HUES48 (cell line): Measurements from ENCODE around the gene ART1.
"Not testable (repeated sequence)": the region's sequence is repeated elsewhere in the genome, so short reads cannot be mapped to it uniquely, and the experiment has no call there.

Experiments
- H3K27ac ChIP-seq: one replicate; pipeline ENCODE4 v1.7.0; 2013; ENCODE audit warnings: low read depth, low read length, inconsistent platforms
- H3K27me3 ChIP-seq: 2 replicates; pipeline ENCODE4 v1.6.1; 2013; ENCODE audit warnings: mild to moderate bottlenecking, low read length; ENCODE audit not compliant: control insufficient read depth, insufficient read depth
- H3K36me3 ChIP-seq: 2 replicates; pipeline ENCODE4 v1.6.1; 2013; ENCODE audit warnings: low read length; ENCODE audit not compliant: control insufficient read depth, insufficient read depth
- H3K4me1 ChIP-seq: 2 replicates; pipeline ENCODE4 v1.6.1; 2013; ENCODE audit warnings: mild to moderate bottlenecking, low read length; ENCODE audit not compliant: control insufficient read depth, insufficient read depth
- H3K4me3 ChIP-seq: 2 replicates; pipeline ENCODE4 v1.5.1; 2013; ENCODE audit warnings: mild to moderate bottlenecking, low read depth, low read length
- H3K9ac ChIP-seq: 2 replicates; pipeline ENCODE4 v1.6.1; 2013; ENCODE audit warnings: mild to moderate bottlenecking, low read depth, low read length, moderate library complexity
- H3K9me3 ChIP-seq: 2 replicates; pipeline ENCODE4 v1.6.1; 2013; ENCODE audit warnings: low read length; ENCODE audit not compliant: control insufficient read depth, insufficient read depth

Gene ART1

DNA sequence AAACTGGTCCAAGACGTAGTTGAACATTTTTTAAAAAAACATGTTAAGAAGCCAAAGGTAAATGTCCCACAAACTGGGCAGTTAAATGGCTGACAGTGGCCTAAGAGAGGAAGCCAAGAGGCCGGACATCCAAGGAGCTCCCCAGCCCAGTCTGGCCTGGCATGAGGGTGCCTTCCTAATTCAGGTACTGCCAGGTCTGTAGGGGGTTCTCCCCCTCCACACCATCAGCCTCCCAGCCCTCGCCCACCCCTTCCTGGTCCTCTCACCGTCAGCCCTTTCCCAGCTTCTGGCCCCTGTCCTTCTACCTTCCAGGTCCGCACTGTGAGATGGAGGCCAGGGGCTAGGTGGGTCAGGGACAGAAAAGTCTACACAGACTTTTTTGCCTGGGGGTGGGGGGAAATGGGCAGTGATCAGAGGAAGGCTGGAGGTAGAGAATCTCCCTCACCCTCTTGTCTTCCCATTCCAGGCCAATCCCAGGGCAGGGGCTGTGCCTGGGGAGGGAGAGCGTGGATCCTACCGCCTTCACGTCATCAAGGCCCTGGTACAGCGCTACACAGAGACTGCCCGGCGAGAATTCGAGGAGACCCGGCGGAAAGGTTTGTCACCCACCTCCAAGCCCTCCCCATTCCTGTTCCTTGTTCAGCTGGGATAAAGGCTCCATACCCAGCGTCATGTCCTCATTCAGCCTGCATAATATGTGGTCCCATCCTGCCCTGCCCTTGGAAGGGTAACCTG, 9.1 kb upstream of the ART1 start:
- no peaks in the 10 kb centered on the region for H3K4me1 ChIP-seq
- no peaks in the 10 kb centered on the region for H3K27me3 ChIP-seq
- H3K4me3 ChIP-seq = no peak overlapping the region
- no peak overlapping the region for H3K27ac ChIP-seq
- no peaks in the 10 kb centered on the region for H3K36me3 ChIP-seq
- no peaks in the 10 kb centered on the region for H3K9me3 ChIP-seq
- no peak overlapping the region for H3K9ac ChIP-seq

- Histone ChIP-seq H3K36me3 (no peaks in the 10 kb centered on the region), H3K27me3 (peaks cover 9% of the 10 kb centered on the region), H3K9ac (no peak overlapping the region), H3K9me3 (no peaks in the 10 kb centered on the region), H3K27ac (no peak overlapping the region), H3K4me1 (peaks cover 6% of the 10 kb centered on the region; the same call in 1 of the 2 replicates), H3K4me3 (no peak overlapping the region)
Measured at GRCh38 chr11:3637201-3637600, 7.7 kb upstream of the ART1 start.

DNA sequence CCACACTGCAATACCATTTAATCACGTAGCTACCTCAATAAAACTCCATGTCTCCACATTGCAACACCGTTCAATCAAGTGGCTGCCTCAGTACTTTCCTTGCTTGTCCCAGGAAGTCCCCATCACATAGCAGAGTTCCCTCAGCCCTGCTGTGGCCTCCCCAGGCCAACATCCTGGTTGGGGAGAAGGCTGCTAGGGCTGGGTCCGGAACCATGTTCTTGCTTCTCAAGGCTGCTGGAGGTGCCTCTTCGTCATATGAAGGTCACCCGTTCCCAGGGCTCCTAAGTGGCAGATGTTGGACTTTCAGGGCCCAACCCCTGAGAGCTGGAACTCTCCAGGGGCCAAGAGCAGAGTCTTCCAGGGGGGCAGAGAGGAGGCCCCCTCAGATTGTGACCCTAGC, 6.4 kb upstream of the ART1 start:
- Histone ChIP-seq H3K4me3 (no peak overlapping the region), H3K27ac (no peak overlapping the region), H3K9ac (no peak overlapping the region), H3K27me3 (peaks cover 9% of the 10 kb centered on the region), H3K36me3 (no peaks in the 10 kb centered on the region), H3K4me1 (peaks cover 13% of the 10 kb centered on the region; the same call in 1 of the 2 replicates), H3K9me3 (no peaks in the 10 kb centered on the region)

DNA sequence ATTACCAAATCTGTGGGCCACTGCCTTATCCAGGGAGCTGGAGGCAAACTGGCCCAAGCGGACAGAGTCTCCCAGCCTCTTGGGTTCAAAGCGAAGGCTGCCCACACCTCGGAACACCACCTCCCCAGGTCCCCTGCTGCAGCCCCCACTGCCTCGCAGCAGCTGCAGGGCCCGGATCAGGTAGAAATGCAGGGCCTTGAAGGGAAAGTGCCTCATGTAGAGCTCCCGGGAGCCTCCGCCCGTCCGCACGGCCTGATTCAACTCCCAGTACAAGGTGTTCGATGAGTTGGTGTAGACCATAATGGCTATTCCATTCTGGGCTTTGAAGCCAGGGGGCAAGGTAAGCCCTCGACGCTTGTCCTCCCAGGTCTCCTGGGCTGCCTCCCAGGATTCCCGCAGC, 5.1 kb upstream of the ART1 start:
- no peak overlapping the region for H3K9ac ChIP-seq
- H3K27me3 ChIP-seq = peaks cover 9% of the 10 kb centered on the region
- H3K4me1 ChIP-seq = peaks cover 13% of the 10 kb centered on the region; the same call in 1 of the 2 replicates
- H3K36me3 ChIP-seq = no peaks in the 10 kb centered on the region
- H3K9me3 ChIP-seq = no peaks in the 10 kb centered on the region; the same call in 1 of the 2 replicates
- H3K4me3 ChIP-seq = no peak overlapping the region
- no peak overlapping the region for H3K27ac ChIP-seq

DNA sequence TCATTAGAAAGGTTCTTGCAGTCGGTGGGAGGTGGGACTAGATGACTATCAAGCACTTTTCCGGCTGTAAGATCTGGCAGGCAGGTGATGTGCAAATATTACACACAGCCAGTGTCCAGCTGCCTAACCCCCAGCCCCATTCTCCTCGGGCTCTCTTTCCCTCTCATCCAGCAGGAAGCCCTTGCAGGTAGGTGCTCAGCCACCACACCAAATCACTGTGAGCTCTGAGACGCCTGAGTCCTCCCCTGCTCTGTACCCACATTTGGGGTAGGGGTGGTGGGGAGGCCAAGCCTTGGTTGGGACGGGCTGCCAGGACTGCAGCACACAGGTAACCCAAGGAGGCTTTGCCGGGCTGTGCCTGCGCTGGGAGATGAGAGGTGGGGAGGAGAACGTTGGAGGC, 3.7 kb upstream of the ART1 start:
- Histone ChIP-seq H3K27ac (no peak overlapping the region), H3K4me3 (peak overlapping the region; percentile 68), H3K9me3 (no peaks in the 10 kb centered on the region; the same call in 1 of the 2 replicates), H3K4me1 (peaks cover 13% of the 10 kb centered on the region; the same call in 1 of the 2 replicates), H3K27me3 (peaks cover 9% of the 10 kb centered on the region), H3K36me3 (no peaks in the 10 kb centered on the region), H3K9ac (no peak overlapping the region)

- peaks cover 13% of the 10 kb centered on the region; the same call in 1 of the 2 replicates for H3K4me1 ChIP-seq
- no peaks in the 10 kb centered on the region for H3K36me3 ChIP-seq
- peak within 1 kb of the TSS; percentile 84 for H3K9ac ChIP-seq
Measured at GRCh38 chr11:3641701-3642070, 3.2 kb upstream of the ART1 start, which contains the start of gene ART5. ART5 (minus strand) TSS chr11:3641992; CDS start chr11:3641862, 130 bp downstream.

DNA sequence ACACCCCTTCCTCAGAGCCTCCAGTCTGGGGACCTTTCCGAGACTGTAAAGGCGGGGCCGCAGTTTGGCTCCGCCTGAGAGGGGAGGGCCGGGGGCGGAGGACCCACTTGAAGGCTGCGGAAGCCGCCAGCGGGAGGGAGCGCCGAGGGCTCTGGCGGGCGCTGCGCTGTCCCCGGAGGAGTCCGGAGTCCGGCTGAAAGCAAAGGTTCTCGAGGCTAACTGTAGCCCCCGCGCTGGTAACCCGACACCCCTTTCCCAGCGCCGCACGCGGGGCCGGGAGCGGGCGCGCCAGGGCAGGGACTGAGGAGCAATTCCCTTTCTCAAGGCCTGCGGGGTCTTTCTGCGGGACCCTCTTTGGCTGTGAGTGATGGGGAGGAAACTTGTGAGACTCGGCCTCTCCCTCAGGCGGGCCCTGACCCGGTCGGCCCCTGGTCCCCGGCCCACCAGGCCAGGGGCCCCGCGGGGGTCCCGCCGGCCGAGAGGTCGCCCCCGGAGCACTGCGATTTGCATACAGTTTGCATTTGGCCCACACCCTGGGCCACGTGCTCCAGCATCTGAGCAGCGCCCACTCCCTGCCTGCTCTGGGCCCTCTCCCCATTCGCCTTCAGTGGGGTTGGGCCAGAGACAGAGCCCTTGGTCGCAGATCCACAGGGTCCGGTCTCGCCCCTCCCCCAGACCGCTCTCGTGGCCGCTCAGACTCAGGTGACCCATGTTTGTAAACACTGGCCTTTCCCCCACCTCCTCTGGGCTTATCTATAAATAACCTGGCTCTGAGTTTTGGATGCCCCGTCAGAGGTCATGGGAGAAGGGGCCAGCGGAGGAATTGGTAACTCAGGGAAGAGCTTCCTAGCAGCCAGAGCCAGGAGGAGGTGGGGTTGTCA, 2.6 kb upstream of the ART1 start:
- no peaks in the 10 kb centered on the region for H3K36me3 ChIP-seq
- peak overlapping the region; percentile 96 for H3K27ac ChIP-seq
- H3K27me3 ChIP-seq = peaks cover 9% of the 10 kb centered on the region
- peak overlapping the region; percentile 84 for H3K9ac ChIP-seq
- peak overlapping the region; percentile 68 for H3K4me3 ChIP-seq
- peaks cover 13% of the 10 kb centered on the region; the same call in 1 of the 2 replicates for H3K4me1 ChIP-seq
- no peaks in the 10 kb centered on the region; the same call in 1 of the 2 replicates for H3K9me3 ChIP-seq

More at GRCh38 chr11:3641701-3642070, 3.2 kb upstream of the ART1 start, which contains the start of gene ART5:
- peaks cover 9% of the 10 kb centered on the region for H3K27me3 ChIP-seq
- H3K9me3 ChIP-seq = no peaks in the 10 kb centered on the region; the same call in 1 of the 2 replicates
- H3K4me3 ChIP-seq = peak within 1 kb of the TSS; percentile 68
- peak within 1 kb of the TSS; percentile 96 for H3K27ac ChIP-seq

- H3K27me3 ChIP-seq, H3K36me3 ChIP-seq, H3K9me3 ChIP-seq: not testable (repeated sequence)
- Histone ChIP-seq H3K27ac (peak overlapping the region; percentile 96), H3K4me1 (peaks cover 13% of the 10 kb centered on the region; the same call in 1 of the 2 replicates), H3K4me3 (peak overlapping the region; percentile 68), H3K9ac (peak overlapping the region; percentile 84; the same call in 1 of the 2 replicates)
Measured at GRCh38 chr11:3643102-3643546, 1.8 kb upstream of the ART1 start.

- H3K9ac ChIP-seq = no peak overlapping the region
- H3K27me3 ChIP-seq = peaks cover 9% of the 10 kb centered on the region
- H3K4me1 ChIP-seq = peaks cover 13% of the 10 kb centered on the region; the same call in 1 of the 2 replicates
- no peak overlapping the region for H3K4me3 ChIP-seq
- no peaks in the 10 kb centered on the region for H3K36me3 ChIP-seq
- no peak overlapping the region for H3K27ac ChIP-seq
- no peaks in the 10 kb centered on the region; the same call in 1 of the 2 replicates for H3K9me3 ChIP-seq
Measured at GRCh38 chr11:3645552-3645951, 624 bp downstream of the ART1 start.

- not testable (repeated sequence) for H3K36me3 ChIP-seq, H3K9ac ChIP-seq, H3K4me1 ChIP-seq, H3K4me3 ChIP-seq, H3K9me3 ChIP-seq, H3K27ac ChIP-seq, H3K27me3 ChIP-seq
Measured at GRCh38 chr11:3648843-3649242, 3.9 kb downstream of the ART1 start.
